ENCODE results near the gene HOXD9. TPM values are rescaled to one million over a fixed set of nuclear protein-coding genes. Genes with fewer than 3 reads are reported as not detected.

Gene HOXD9
- total RNA-seq, 2 experiments from 2014 or later = not detected

GRCh38 chr2:176172007-176172894, 49.7 kb downstream of the HOXD9 start:
- H3K4me1 ChIP-seq (ENCODE audit: insufficient read depth, low read length, poor library complexity, severe bottlenecking) = no peaks in the 10 kb centered on the region
- no TSS peak for BruUV-seq (replicated peaks)
- ChIA-PET CTCF (ENCODE audit: unreplicated experiment) (no interaction called here), POLR2A (interaction anchor here (0.6 kb wide), 1 partner anchor 191 kb away, joined by 3 read pairs; no protein-coding TSS in a partner anchor)
- no peak overlapping the region for H2AFZ ChIP-seq (ENCODE audit: low read length)
- no peaks in the 10 kb centered on the region for H3K9me3 ChIP-seq (ENCODE audit: low read length)
- no peak overlapping the region for H3K4me3 ChIP-seq (ENCODE audit: low read depth, low read length, poor library complexity, severe bottlenecking)
- intact Hi-C loops (cut with micrococcal nuclease; ENCODE audit: unreplicated experiment) = no loop called here
- H3K27ac ChIP-seq (ENCODE audit: low read depth, low read length, poor library complexity, severe bottlenecking) = no peak overlapping the region
- H3K79me2 ChIP-seq (ENCODE audit: insufficient read depth, low read depth, low read length) = no peaks in the 10 kb centered on the region
- H3K36me3 ChIP-seq (ENCODE audit: insufficient read depth, low read length) = no peaks in the 10 kb centered on the region
- no peaks in the 10 kb centered on the region for H4K20me1 ChIP-seq (ENCODE audit: insufficient read depth, low read length)
- no peak overlapping the region for H3K4me2 ChIP-seq (ENCODE audit: low read length)
- DNase-seq (ENCODE audit: low spot score) = no peak
- no peaks in the 10 kb centered on the region for H3K9me2 ChIP-seq (ENCODE audit: insufficient read depth, low read length)
- TF ChIP-seq EZH2phosphoT487 (IDR thresholded peaks at IDR 0.05; ENCODE audit: borderline replicate concordance, low read depth, low read length) = no peak
- no peak for TF ChIP-seq CTCF (conservative IDR thresholded peaks at IDR 0.05; ENCODE audit: low read length)

GRCh38 chr2:176172895-176173566, 50.5 kb downstream of the HOXD9 start:
- Histone ChIP-seq H4K20me1 (ENCODE audit: insufficient read depth, low read length) (no peaks in the 10 kb centered on the region), H3K4me1 (ENCODE audit: insufficient read depth, low read length, poor library complexity, severe bottlenecking) (no peaks in the 10 kb centered on the region), H3K27ac (ENCODE audit: low read depth, low read length, poor library complexity, severe bottlenecking) (no peak overlapping the region), H3K9me3 (ENCODE audit: low read length) (no peaks in the 10 kb centered on the region), H3K36me3 (ENCODE audit: insufficient read depth, low read length) (no peaks in the 10 kb centered on the region), H3K79me2 (ENCODE audit: insufficient read depth, low read depth, low read length) (no peaks in the 10 kb centered on the region), H2AFZ (ENCODE audit: low read length) (no peak overlapping the region), H3K4me3 (ENCODE audit: low read depth, low read length, poor library complexity, severe bottlenecking) (no peak overlapping the region), H3K4me2 (ENCODE audit: low read length) (no peak overlapping the region), H3K9me2 (ENCODE audit: insufficient read depth, low read length) (no peaks in the 10 kb centered on the region)
- no TSS peak for BruUV-seq (replicated peaks)
- DNase-seq (ENCODE audit: low spot score) = no peak
- intact Hi-C loops (cut with micrococcal nuclease; ENCODE audit: unreplicated experiment) = no loop called here
- TF ChIP-seq EZH2phosphoT487 (IDR thresholded peaks at IDR 0.05; ENCODE audit: borderline replicate concordance, low read depth, low read length) (no peak), CTCF (conservative IDR thresholded peaks at IDR 0.05; ENCODE audit: low read length) (no peak)
- POLR2A ChIA-PET = interaction anchor here (0.6 to 0.7 kb wide), 2 partner anchors 29 to 190 kb away, joined by 3 read pairs; no protein-coding TSS in a partner anchor
- CTCF ChIA-PET (ENCODE audit: unreplicated experiment) = no interaction called here
